ENCODE data around the gene ESYT2. TPM values are rescaled to one million over a fixed set of nuclear protein-coding genes. Genes with fewer than 3 reads are reported as not detected.

ESYT2 gene
- total RNA-seq, 4 donors from 2014 or later = 209 to 286 (median 230) TPM

- no peak for TF ChIP-seq POLR2A (IDR thresholded peaks at IDR 0.05)
- TF ChIP-seq POLR2AphosphoS5 (IDR thresholded peaks at IDR 0.05) = peak; percentile 47
- peak overlapping the region; percentile 63 to 98 (median 83) for H3K27ac ChIP-seq
- ATAC-seq = peak; percentile 77
- H3K9me3 ChIP-seq = no peaks in the 10 kb centered on the region
- WGBS, 2 donors (ENCODE audit: low coverage in 1 of 2) = 65 to 88% methylated on average over 4 to 8 of the region's 8 CpGs
- H3K4me3 ChIP-seq = no peak overlapping the region
- peaks cover 26 to 92% (median 29%) of the 10 kb centered on the region in 3 donors for H3K4me1 ChIP-seq
- no peaks in the 10 kb centered on the region for H3K27me3 ChIP-seq
- peaks cover 0 to 9% of the 10 kb centered on the region in 2 donors for H3K36me3 ChIP-seq
Measured at GRCh38 chr7:158811461-158811860, 17.8 kb downstream of the ESYT2 start.

- H3K4me3 ChIP-seq = no peak overlapping the region
- peak overlapping the region; percentile 63 to 98 (median 83) for H3K27ac ChIP-seq
- ATAC-seq = no peak
- no peaks in the 10 kb centered on the region for H3K27me3 ChIP-seq
- TF ChIP-seq POLR2A (IDR thresholded peaks at IDR 0.05) (no peak), EP300 (IDR thresholded peaks at IDR 0.05) (no peak), POLR2AphosphoS5 (IDR thresholded peaks at IDR 0.05) (no peak), CTCF (IDR thresholded peaks at IDR 0.05) (no peak)
- no peaks in the 10 kb centered on the region for H3K9me3 ChIP-seq
- H3K4me1 ChIP-seq = peaks cover 24 to 92% (median 26%) of the 10 kb centered on the region in 3 donors
- H3K36me3 ChIP-seq = peaks cover 0 to 10% of the 10 kb centered on the region in 2 donors
- WGBS, 2 donors (ENCODE audit: low coverage in 1 of 2) = 94 to 100% methylated on average over 4 to 5 of the region's 5 CpGs
Measured at GRCh38 chr7:158810846-158811245, 18.5 kb downstream of the ESYT2 start.

- TF ChIP-seq CTCF (IDR thresholded peaks at IDR 0.05) (no peak), POLR2A (IDR thresholded peaks at IDR 0.05) (no peak), POLR2AphosphoS5 (IDR thresholded peaks at IDR 0.05) (no peak), EP300 (IDR thresholded peaks at IDR 0.05) (no peak)
- Histone ChIP-seq H3K4me3 (no peak overlapping the region), H3K27me3 (no peaks in the 10 kb centered on the region), H3K4me1 (peaks cover 12 to 89% (median 16%) of the 10 kb centered on the region in 3 donors), H3K36me3 (peaks cover 0 to 14% of the 10 kb centered on the region in 2 donors), H3K9me3 (no peaks in the 10 kb centered on the region), H3K27ac (peak overlapping the region; percentile 6 to 98 (median 83))
- no peak for ATAC-seq
- WGBS, 2 donors (ENCODE audit: low coverage in 1 of 2) = 14 to 33% methylated on average over 1 of the region's 1 CpG
Measured at GRCh38 chr7:158809596-158809995, 19.7 kb downstream of the ESYT2 start.

- Histone ChIP-seq H3K27ac (peak overlapping the region in 3 of 4 donors; percentile 46 to 98 (median 86)), H3K36me3 (peaks cover 0 to 14% of the 10 kb centered on the region in 2 donors), H3K4me3 (no peak overlapping the region), H3K9me3 (no peaks in the 10 kb centered on the region), H3K4me1 (peaks cover 12 to 81% (median 15%) of the 10 kb centered on the region in 3 donors), H3K27me3 (no peaks in the 10 kb centered on the region)
- TF ChIP-seq POLR2A (IDR thresholded peaks at IDR 0.05) = no peak
- no peak for TF ChIP-seq EP300 (IDR thresholded peaks at IDR 0.05)
- TF ChIP-seq POLR2AphosphoS5 (IDR thresholded peaks at IDR 0.05) = no peak
- no peak for TF ChIP-seq CTCF (IDR thresholded peaks at IDR 0.05)
- ATAC-seq = no peak
- WGBS, 2 donors (ENCODE audit: low coverage in 1 of 2) = 86 to 94% methylated on average over 14 to 17 of the region's 18 CpGs
Measured at GRCh38 chr7:158808126-158808525, 21.2 kb downstream of the ESYT2 start.

GRCh38 chr7:158805937-158806336 is 23.4 kb downstream of the ESYT2 start:
- no peak for ATAC-seq
- Histone ChIP-seq H3K4me3 (no peak overlapping the region), H3K9me3 (no peaks in the 10 kb centered on the region), H3K27ac (peak overlapping the region; percentile 11 to 98 (median 66)), H3K4me1 (peaks cover 12 to 81% (median 15%) of the 10 kb centered on the region in 3 donors), H3K27me3 (no peaks in the 10 kb centered on the region), H3K36me3 (peaks cover 0 to 14% of the 10 kb centered on the region in 2 donors)
- no peak for TF ChIP-seq EP300 (IDR thresholded peaks at IDR 0.05)
- TF ChIP-seq CTCF (IDR thresholded peaks at IDR 0.05) = no peak
- TF ChIP-seq POLR2A (IDR thresholded peaks at IDR 0.05) = no peak
- no peak for TF ChIP-seq POLR2AphosphoS5 (IDR thresholded peaks at IDR 0.05)
- 78 to 100% methylated on average over 2 to 20 of the region's 21 CpGs for WGBS, 2 donors (ENCODE audit: low coverage in 1 of 2)
